WTC11 (cell line): ENCODE data around the gene SARDH. TPM values are rescaled to one million over a fixed set of nuclear protein-coding genes. Genes with fewer than 3 reads are reported as not detected.

Source experiments
- ATAC-seq: fragments of 200-7000 bp; cut with Tn5 transposase; 2 replicates; pipeline ENCODE4 v1.10.0; 2021; ENCODE audit warnings: mild to moderate bottlenecking, moderate library complexity
- CTCF ChIA-PET: fragments of 300-600 bp; sonication (Branson Sonifier 250); formaldehyde crosslinking; loops from one replicate; lab custom pipeline; 2021; ENCODE audit warnings: antibody characterized with exemption; lab: Charles Lee
- POLR2A ChIA-PET: fragments of 350-600 bp; sonication (Branson Sonifier 250); formaldehyde crosslinking; loops from one replicate; lab custom pipeline; 2021; ENCODE audit warnings: antibody characterized with exemption; lab: Charles Lee
- DNase-seq: peaks from one replicate; pipeline ENCODE4 v3.0.0; 2021; ENCODE audit warnings: low spot score
- H3K27ac Mint-ChIP-seq: 2 replicates; pipeline ENCODE4 v1.8.0; 2021; ENCODE audit warnings: mixed read lengths
- H3K27me3 Mint-ChIP-seq: 2 replicates; pipeline ENCODE4 v1.8.0; 2021; ENCODE audit warnings: low read depth, mild to moderate bottlenecking, moderate library complexity, mixed read lengths
- H3K36me3 Mint-ChIP-seq: 2 replicates; pipeline ENCODE4 v1.8.0; 2021; ENCODE audit warnings: mixed read lengths
- H3K4me1 Mint-ChIP-seq: 2 replicates; pipeline ENCODE4 v1.8.0; 2022; ENCODE audit warnings: mixed read lengths
- H3K4me3 Mint-ChIP-seq: 2 replicates; pipeline ENCODE4 v1.8.0; 2021; ENCODE audit warnings: mild to moderate bottlenecking, moderate library complexity, mixed read lengths
- H3K9me3 Mint-ChIP-seq: 2 replicates; pipeline ENCODE4 v1.8.0; 2021; ENCODE audit warnings: mixed read lengths
- CREM ChIP-seq: sonication (generic); formaldehyde crosslinking; IDR thresholded peaks from 2 replicates; pipeline ENCODE4 v1.8.1; 2022; ENCODE audit warnings: mild to moderate bottlenecking, missing genetic modification reagents, moderate library complexity
- FOXP4 ChIP-seq: sonication (generic); formaldehyde crosslinking; IDR thresholded peaks from 2 replicates; pipeline ENCODE4 v1.8.0; 2022; ENCODE audit warnings: mild to moderate bottlenecking, missing genetic modification reagents
- GRHL2 ChIP-seq: fragments of 250-450 bp; sonication (Bioruptor Pico); IDR thresholded peaks from 2 replicates; pipeline ENCODE4 v1.8.0; 2022; ENCODE audit warnings: mild to moderate bottlenecking, moderate library complexity; ENCODE audit not compliant: insufficient replicate concordance, severe bottlenecking
- MAX ChIP-seq: sonication (generic); formaldehyde crosslinking; IDR thresholded peaks from 2 replicates; pipeline ENCODE4 v1.8.0; 2022; ENCODE audit warnings: mild to moderate bottlenecking, missing genetic modification reagents
- NR1H2 ChIP-seq: sonication (generic); formaldehyde crosslinking; IDR thresholded peaks from 2 replicates; pipeline ENCODE4 v1.9.0; 2021; ENCODE audit warnings: mild to moderate bottlenecking, moderate library complexity, missing genetic modification reagents
- NR3C1 ChIP-seq: sonication (generic); formaldehyde crosslinking; conservative IDR thresholded peaks from 2 replicates; pipeline ENCODE4 v1.8.1; 2023; ENCODE audit warnings: low read depth, mild to moderate bottlenecking, missing genetic modification reagents
- PRDM15 ChIP-seq: sonication (generic); formaldehyde crosslinking; IDR thresholded peaks from 2 replicates; pipeline ENCODE4 v1.8.0; 2022; ENCODE audit warnings: missing genetic modification reagents
- SMAD3 ChIP-seq: sonication (generic); formaldehyde crosslinking; IDR thresholded peaks from 2 replicates; pipeline ENCODE4 v1.8.0; 2022; ENCODE audit warnings: missing genetic modification reagents, mild to moderate bottlenecking, borderline replicate concordance
- SOX15 ChIP-seq: fragments of 250-450 bp; sonication (Bioruptor Pico); IDR thresholded peaks from 2 replicates; pipeline ENCODE4 v1.9.0; 2021; ENCODE audit warnings: mild to moderate bottlenecking
- SP1 ChIP-seq: sonication (generic); formaldehyde crosslinking; conservative IDR thresholded peaks from 2 replicates; pipeline ENCODE4 v1.8.1; 2022; ENCODE audit warnings: missing genetic modification reagents
- TCF7 ChIP-seq: sonication (generic); formaldehyde crosslinking; IDR thresholded peaks from 2 replicates; pipeline ENCODE4 v1.8.0; 2022; ENCODE audit warnings: mild to moderate bottlenecking, low read depth, missing genetic modification reagents, moderate library complexity
- TEAD4 ChIP-seq: sonication (generic); formaldehyde crosslinking; IDR thresholded peaks from 2 replicates; pipeline ENCODE4 v1.8.0; 2022; ENCODE audit warnings: mild to moderate bottlenecking, missing genetic modification reagents
- ZNF138 ChIP-seq: sonication (generic); formaldehyde crosslinking; conservative IDR thresholded peaks from 2 replicates; pipeline ENCODE4 v1.8.1; 2022; ENCODE audit warnings: mild to moderate bottlenecking, moderate library complexity, missing genetic modification reagents
- ZNF263 ChIP-seq: sonication (generic); formaldehyde crosslinking; IDR thresholded peaks from 2 replicates; pipeline ENCODE4 v1.8.1; 2022; ENCODE audit warnings: low read depth, mild to moderate bottlenecking, moderate library complexity, missing genetic modification reagents
- ZNF512 ChIP-seq: sonication (generic); formaldehyde crosslinking; IDR thresholded peaks from 2 replicates; pipeline ENCODE4 v1.8.1; 2022; ENCODE audit warnings: missing genetic modification reagents, borderline replicate concordance
- total RNA-seq: library from RNA; stranded (reverse); gene quantifications from 3 replicates; pipeline ENCODE4 v1.2.3, GENCODE V29; 2021

The SARDH gene
- total RNA-seq, 1 experiment from 2014 or later = 8.5 TPM

- no peak for TF ChIP-seq FOXP4
- TF ChIP-seq ZNF138 (CRISPR knock-in tag) = no peak
- TF ChIP-seq GRHL2 (CRISPR knock-in tag) = no peak
- TF ChIP-seq SOX15 (CRISPR knock-in tag) = no peak
- no peak for TF ChIP-seq CREM (CRISPR knock-in tag)
- TF ChIP-seq SMAD3 (CRISPR knock-in tag) = no peak
- no peak for TF ChIP-seq TCF7 (CRISPR knock-in tag)
- TF ChIP-seq ZNF512 (CRISPR knock-in tag) = no peak
- TF ChIP-seq TEAD4 (CRISPR knock-in tag) = no peak
- TF ChIP-seq SP1 (CRISPR knock-in tag) = no peak
- TF ChIP-seq NR1H2 (CRISPR knock-in tag) = no peak
- TF ChIP-seq, all 79 proteins: peak for 0
These were observed 70.2 kb downstream of the SARDH start (continued) for GRCh38 chr9:133667759-133668450.

GRCh38 chr9:133666845-133667244 is 71.3 kb downstream of the SARDH start:
- ATAC-seq (no peak), DNase-seq (no peak)
- Mint-ChIP-seq H3K27ac (no peak overlapping the region), H3K27me3 (no peaks in the 10 kb centered on the region), H3K9me3 (peaks cover under 1% of the 10 kb centered on the region; the same call in 1 of the 2 replicates), H3K4me1 (peaks cover 4% of the 10 kb centered on the region; the same call in 1 of the 2 replicates), H3K36me3 (peaks cover 8% of the 10 kb centered on the region), H3K4me3 (no peak overlapping the region)
- no peak for TF ChIP-seq SOX15 (CRISPR knock-in tag)
- TF ChIP-seq MAX = no peak
- no peak for TF ChIP-seq NR3C1 (CRISPR knock-in tag)
- 0 out of 2 replicates have a peak, but pooled peaks have one; percentile 2 for TF ChIP-seq ZNF263 (CRISPR knock-in tag)
- TF ChIP-seq PRDM15 = peak; percentile 54
- POLR2A ChIA-PET = no interaction called here
- CTCF ChIA-PET = interaction anchor here (0.6 to 0.9 kb wide), 3 partner anchors 12 to 153 kb away, joined by 3 read pairs; no protein-coding TSS in a partner anchor

GRCh38 chr9:133666387-133666786 is 71.8 kb downstream of the SARDH start:
- Mint-ChIP-seq H3K36me3 (peaks cover 8% of the 10 kb centered on the region), H3K9me3 (no peaks in the 10 kb centered on the region), H3K27me3 (no peaks in the 10 kb centered on the region), H3K4me1 (peaks cover 4% of the 10 kb centered on the region; the same call in 1 of the 2 replicates), H3K4me3 (no peak overlapping the region), H3K27ac (no peak overlapping the region)
- TF ChIP-seq SP1 (CRISPR knock-in tag) (no peak), ZNF263 (CRISPR knock-in tag) (0 out of 2 replicates have a peak, but pooled peaks have one; percentile 23)
- ChIA-PET POLR2A (no interaction called here), CTCF (interaction anchor here (0.6 to 0.9 kb wide), 3 partner anchors 11 to 153 kb away, joined by 3 read pairs; no protein-coding TSS in a partner anchor)
- DNase-seq = no peak
- no peak for ATAC-seq
